Activated T-cell treated with anti-CD3 and anti-CD28 coated beads, Interleukin-2, amount 50 U/mL, for 4 hours (primary cell): ENCODE data around the gene GCK. TPM values are rescaled to one million over a fixed set of nuclear protein-coding genes. Genes with fewer than 3 reads are reported as not detected.
"Not testable (repeated sequence)": the region's sequence is repeated elsewhere in the genome, so short reads cannot be mapped to it uniquely, and the experiment has no call there.

Experiments used
- ATAC-seq, 2 donors: fragments of 200-7000 bp; cut with Tn5 transposase; one replicate each; pipeline ENCODE4 v1.10.0; 2021
- DNase-seq: peaks from one replicate; pipeline ENCODE4 v3.0.0-alpha.2; 2020
- H3K27me3 Mint-ChIP-seq: one replicate; pipeline ENCODE4 v1.8.0; 2021; ENCODE audit warnings: low read depth, mixed read lengths
- H3K36me3 Mint-ChIP-seq: one replicate; pipeline ENCODE4 v1.8.0; 2022; ENCODE audit warnings: mixed read lengths; ENCODE audit not compliant: insufficient read depth
- H3K4me1 Mint-ChIP-seq: one replicate; pipeline ENCODE4 v1.8.0; 2021; ENCODE audit warnings: low read depth, mixed read lengths
- H3K4me3 Mint-ChIP-seq: one replicate; pipeline ENCODE4 v1.8.0; 2021; ENCODE audit warnings: mild to moderate bottlenecking, moderate library complexity, mixed read lengths
- H3K9me3 Mint-ChIP-seq: one replicate; pipeline ENCODE4 v1.8.0; 2021; ENCODE audit warnings: mixed read lengths
- total RNA-seq, 3 donors: library from RNA; stranded (reverse); gene quantifications; one replicate each; pipeline ENCODE4 v1.2.1, GENCODE V29; 2021

GCK gene
- total RNA-seq, 3 donors from 2014 or later, result 1.3 to 4.3 (median 2.7) TPM

- peaks cover 9% of the 10 kb centered on the region for H3K27me3 Mint-ChIP-seq
- no peaks in the 10 kb centered on the region for H3K4me1 Mint-ChIP-seq
- ATAC-seq (no peak), DNase-seq (no peak)
- H3K9me3 Mint-ChIP-seq, result peaks cover 5% of the 10 kb centered on the region
- H3K36me3 Mint-ChIP-seq, result no peaks in the 10 kb centered on the region
- no peak overlapping the region for H3K4me3 Mint-ChIP-seq
Measured at GRCh38 chr7:44185729-44186128, 3.5 kb downstream of the GCK start.

- no peaks in the 10 kb centered on the region for H3K36me3 Mint-ChIP-seq
- no peak for ATAC-seq
- H3K27me3 Mint-ChIP-seq, result peaks cover 8% of the 10 kb centered on the region
- no peaks in the 10 kb centered on the region for H3K4me1 Mint-ChIP-seq
- H3K4me3 Mint-ChIP-seq, result no peak overlapping the region
- H3K9me3 Mint-ChIP-seq, result peaks cover 5% of the 10 kb centered on the region
- no peak for DNase-seq
Measured at GRCh38 chr7:44184873-44185446, 4.3 kb downstream of the GCK start.

- no peaks in the 10 kb centered on the region for H3K4me1 Mint-ChIP-seq
- H3K36me3 Mint-ChIP-seq, result no peaks in the 10 kb centered on the region
- peaks cover 8% of the 10 kb centered on the region for H3K27me3 Mint-ChIP-seq
- no peak overlapping the region for H3K4me3 Mint-ChIP-seq
- ATAC-seq (no peak), DNase-seq (no peak)
- H3K9me3 Mint-ChIP-seq, result peaks cover 5% of the 10 kb centered on the region
Measured at GRCh38 chr7:44184206-44184872, 4.9 kb downstream of the GCK start.

GRCh38 chr7:44183386-44183785, 5.9 kb downstream of the GCK start:
- DNase-seq (no peak), ATAC-seq (no peak)
- H3K27me3 Mint-ChIP-seq, result peaks cover 8% of the 10 kb centered on the region
- no peaks in the 10 kb centered on the region for H3K36me3 Mint-ChIP-seq
- no peak overlapping the region for H3K4me3 Mint-ChIP-seq
- peaks cover 5% of the 10 kb centered on the region for H3K9me3 Mint-ChIP-seq
- no peaks in the 10 kb centered on the region for H3K4me1 Mint-ChIP-seq

GRCh38 chr7:44182827-44183226, 6.4 kb downstream of the GCK start:
- Mint-ChIP-seq H3K4me3 (no peak overlapping the region), H3K36me3 (no peaks in the 10 kb centered on the region), H3K9me3 (peaks cover 5% of the 10 kb centered on the region), H3K4me1 (no peaks in the 10 kb centered on the region), H3K27me3 (peaks cover 8% of the 10 kb centered on the region)
- DNase-seq, result no peak
- ATAC-seq, result no peak

GRCh38 chr7:44180631-44181030, 8.6 kb downstream of the GCK start:
- ATAC-seq, result no peak
- H3K27me3 Mint-ChIP-seq, result peaks cover 8% of the 10 kb centered on the region

GRCh38 chr7:44177570-44178131, 11.6 kb downstream of the GCK start:
- Mint-ChIP-seq H3K4me3 (no peak overlapping the region), H3K9me3 (no peaks in the 10 kb centered on the region), H3K27me3 (peaks cover 10% of the 10 kb centered on the region), H3K4me1 (no peaks in the 10 kb centered on the region), H3K36me3 (no peaks in the 10 kb centered on the region)
- no peak for ATAC-seq
- no peak for DNase-seq

More at GRCh38 chr7:44180631-44181030, 8.6 kb downstream of the GCK start:
- H3K36me3 Mint-ChIP-seq, result no peaks in the 10 kb centered on the region
- peaks cover 5% of the 10 kb centered on the region for H3K9me3 Mint-ChIP-seq
- no peaks in the 10 kb centered on the region for H3K4me1 Mint-ChIP-seq
- no peak overlapping the region for H3K4me3 Mint-ChIP-seq
- DNase-seq, result no peak

GRCh38 chr7:44176486-44176885, 12.8 kb downstream of the GCK start:
- H3K4me3 Mint-ChIP-seq, result no peak overlapping the region
- H3K9me3 Mint-ChIP-seq, result no peaks in the 10 kb centered on the region
- H3K27me3 Mint-ChIP-seq, result peaks cover 10% of the 10 kb centered on the region
- H3K36me3 Mint-ChIP-seq, result no peaks in the 10 kb centered on the region
- ATAC-seq (no peak), DNase-seq (no peak)
- no peaks in the 10 kb centered on the region for H3K4me1 Mint-ChIP-seq

- DNase-seq, result no peak
- no peak for ATAC-seq
- Mint-ChIP-seq H3K36me3 (no peaks in the 10 kb centered on the region), H3K9me3 (no peaks in the 10 kb centered on the region), H3K4me1 (no peaks in the 10 kb centered on the region), H3K4me3 (no peak overlapping the region), H3K27me3 (peaks cover 5% of the 10 kb centered on the region)
Measured at GRCh38 chr7:44175730-44176129, 13.5 kb downstream of the GCK start.

- not testable (repeated sequence) for DNase-seq, H3K4me1 Mint-ChIP-seq, H3K9me3 Mint-ChIP-seq, H3K4me3 Mint-ChIP-seq, H3K27me3 Mint-ChIP-seq, H3K36me3 Mint-ChIP-seq, ATAC-seq
Measured at GRCh38 chr7:44174694-44174948, 14.6 kb downstream of the GCK start.

- DNase-seq (no peak), ATAC-seq (no peak)
- Mint-ChIP-seq H3K9me3 (no peaks in the 10 kb centered on the region), H3K4me3 (no peak overlapping the region), H3K36me3 (no peaks in the 10 kb centered on the region), H3K27me3 (peaks cover 3% of the 10 kb centered on the region), H3K4me1 (no peaks in the 10 kb centered on the region)
Measured at GRCh38 chr7:44173911-44174693, 15.1 kb downstream of the GCK start.

- no peak for DNase-seq
- Mint-ChIP-seq H3K9me3 (no peaks in the 10 kb centered on the region), H3K36me3 (no peaks in the 10 kb centered on the region)
Measured at GRCh38 chr7:44172803-44173424, 16.3 kb downstream of the GCK start.

GRCh38 chr7:44172352-44172751, 16.9 kb downstream of the GCK start:
- Mint-ChIP-seq H3K4me1 (peaks cover 6% of the 10 kb centered on the region), H3K4me3 (no peak overlapping the region), H3K36me3 (no peaks in the 10 kb centered on the region), H3K27me3 (peaks cover 3% of the 10 kb centered on the region), H3K9me3 (no peaks in the 10 kb centered on the region)
- ATAC-seq (no peak), DNase-seq (no peak)

More at GRCh38 chr7:44172803-44173424, 16.3 kb downstream of the GCK start:
- ATAC-seq, result no peak
- Mint-ChIP-seq H3K4me1 (peaks cover under 1% of the 10 kb centered on the region), H3K27me3 (peaks cover 3% of the 10 kb centered on the region), H3K4me3 (no peak overlapping the region)

GRCh38 chr7:44171901-44172300, 17.3 kb downstream of the GCK start:
- H3K4me3 Mint-ChIP-seq, DNase-seq, H3K4me1 Mint-ChIP-seq, ATAC-seq, H3K27me3 Mint-ChIP-seq, H3K36me3 Mint-ChIP-seq, H3K9me3 Mint-ChIP-seq: not testable (repeated sequence)
